NB4 (cell line): ENCODE results near the gene LIN9.

ENCODE experiments used
- DNase-seq: peaks from one replicate; pipeline ENCODE4 v3.0.0; 2010; ENCODE audit warnings: low read depth
- H3K4me3 ChIP-seq: one replicate; pipeline ENCODE4 v1.5.1; 2011; ENCODE audit warnings: mild to moderate bottlenecking, low read depth, low read length, moderate library complexity
- CTCF ChIP-seq: IDR thresholded peaks from one replicate; pipeline ENCODE4 v1.5.1; 2012; ENCODE audit warnings: low read depth, low read length
- MYC ChIP-seq: IDR thresholded peaks from 2 replicates; pipeline ENCODE4 v1.6.1; 2011; ENCODE audit warnings: low read depth, low read length
- POLR2A ChIP-seq: IDR thresholded peaks from 2 replicates; pipeline ENCODE4 v1.6.1; 2011; ENCODE audit warnings: mild to moderate bottlenecking; ENCODE audit not compliant: insufficient read length; ENCODE audit errors: extremely low read depth
- TF ChIP-seq, protein P1 (sequence below): IDR thresholded peaks from 2 replicates; pipeline ENCODE4 v1.6.1; 2011; ENCODE audit warnings: low read depth, low read length

Gene LIN9

GRCh38 chr1:226306425-226306824 lies 2.5 kb downstream of the LIN9 start:
- DNase-seq: no peak
- TF ChIP-seq POLR2A: no peak
- TF ChIP-seq CTCF: no peak
- TF ChIP-seq, protein P1, sequence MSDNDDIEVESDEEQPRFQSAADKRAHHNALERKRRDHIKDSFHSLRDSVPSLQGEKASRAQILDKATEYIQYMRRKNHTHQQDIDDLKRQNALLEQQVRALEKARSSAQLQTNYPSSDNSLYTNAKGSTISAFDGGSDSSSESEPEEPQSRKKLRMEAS: no peak
- no peak for TF ChIP-seq MYC
- no peak overlapping the region for H3K4me3 ChIP-seq

DNA sequence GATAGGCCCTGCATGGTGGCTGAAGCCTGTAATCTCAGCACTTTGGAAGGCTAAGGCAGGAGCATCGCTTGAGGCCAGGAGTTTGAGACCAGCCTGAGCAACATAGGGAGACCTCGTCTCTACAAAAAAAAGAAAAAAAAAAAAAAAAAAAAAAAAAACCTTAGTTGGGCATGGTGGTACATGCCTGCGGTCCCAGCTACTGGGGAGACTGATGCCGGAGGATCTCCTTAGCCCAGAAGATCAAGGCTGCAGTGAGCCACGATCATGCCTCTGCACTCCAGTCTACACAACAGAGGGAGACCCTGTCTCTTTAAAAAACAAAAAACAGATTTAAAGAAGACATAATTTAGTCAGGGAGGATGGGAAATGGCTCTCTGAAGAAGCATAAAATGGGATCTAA lies 3.8 kb downstream of the LIN9 start:
- no peak overlapping the region for H3K4me3 ChIP-seq
- DNase-seq: no peak
- TF ChIP-seq, protein P1: no peak
- no peak for TF ChIP-seq POLR2A
- no peak for TF ChIP-seq MYC
- no peak for TF ChIP-seq CTCF

DNA sequence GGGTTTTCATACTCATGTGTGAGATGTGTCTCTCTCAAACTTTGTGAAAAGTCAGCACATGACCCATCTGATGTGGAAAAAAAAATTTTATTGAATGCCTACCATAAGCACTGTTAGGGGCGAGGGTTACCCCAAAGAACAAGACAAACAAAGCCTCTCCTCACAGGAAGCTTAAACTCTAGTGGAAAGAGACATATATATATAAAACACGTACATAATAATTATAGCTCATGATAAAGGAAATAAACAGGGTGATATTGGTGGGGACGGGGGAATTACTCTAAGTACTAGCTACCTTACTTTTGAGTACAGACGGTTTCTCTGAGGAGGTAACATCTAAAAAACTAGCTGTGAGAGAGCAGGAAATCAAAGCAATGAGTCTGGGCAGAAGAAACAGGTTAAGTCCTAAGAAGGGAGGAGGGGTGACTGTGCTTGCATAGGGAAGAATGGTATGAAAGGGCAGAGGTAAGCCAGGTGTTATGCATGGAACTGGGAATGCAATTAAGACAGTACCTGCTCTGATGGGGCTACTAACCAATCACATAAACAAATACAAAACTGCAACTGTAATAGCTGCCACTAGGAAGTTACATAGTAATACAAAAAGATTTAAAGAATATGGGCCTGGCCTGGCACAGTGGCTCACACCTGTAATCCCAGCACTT lies 4.5 kb downstream of the LIN9 start:
- no peak overlapping the region for H3K4me3 ChIP-seq
- no peak for DNase-seq
- no peak for TF ChIP-seq MYC
- TF ChIP-seq CTCF: no peak
- TF ChIP-seq, protein P1: no peak
- TF ChIP-seq POLR2A: no peak

GRCh38 chr1:226302731-226303130 lies 6.2 kb downstream of the LIN9 start:
- DNase-seq: no peak
- TF ChIP-seq, protein P1: no peak
- TF ChIP-seq POLR2A (no peak), MYC (no peak)
- H3K4me3 ChIP-seq: no peak overlapping the region

- no peak overlapping the region for H3K4me3 ChIP-seq
- TF ChIP-seq CTCF (no peak), MYC (no peak), POLR2A (no peak)
- TF ChIP-seq, protein P1: no peak
- no peak for DNase-seq
These were observed 12.1 kb downstream of the LIN9 start for GRCh38 chr1:226296911-226297310.

- DNase-seq: no peak
- no peak overlapping the region for H3K4me3 ChIP-seq
- TF ChIP-seq MYC: no peak
- TF ChIP-seq, protein P1: no peak
- TF ChIP-seq POLR2A: no peak
- TF ChIP-seq CTCF: no peak
These were observed 15.4 kb downstream of the LIN9 start for GRCh38 chr1:226293553-226293920.
